HG02938 (cell line): ENCODE results near the gene COMT.
"Not testable (repeated sequence)": the region's sequence is repeated elsewhere in the genome, so short reads cannot be mapped to it uniquely, and the experiment has no call there.

Experiments used
- ATAC-seq: cut with Tn5 transposase; IDR thresholded peaks from one replicate; pipeline ENCODE4 v1.9.1; 2021; ENCODE audit warnings: mild to moderate bottlenecking, moderate library complexity; ENCODE audit not compliant: unreplicated experiment

Gene COMT

GRCh38 chr22:19941365-19942082 is at the start of gene COMT, which contains the start of gene TXNRD2:
Gene COMT, plus strand, starts transcription at chr22:19941772. Its CDS starts 20,755 bp downstream, at chr22:19962527.
Gene TXNRD2, minus strand, starts transcription at chr22:19941818. Its CDS starts 15 bp downstream, at chr22:19941803.
- no peak for ATAC-seq

- no peak for ATAC-seq
Observed at GRCh38 chr22:19892257-19892879, 49.2 kb upstream of the COMT start.

- ATAC-seq = no peak
Observed at GRCh38 chr22:19892925-19893324, 48.6 kb upstream of the COMT start.

- no peak for ATAC-seq
Observed at GRCh38 chr22:19893363-19893762, 48.2 kb upstream of the COMT start.

GRCh38 chr22:19895160-19895849 is 46.3 kb upstream of the COMT start:
- ATAC-seq = no peak

GRCh38 chr22:19896665-19897355 is 44.8 kb upstream of the COMT start:
- no peak for ATAC-seq

GRCh38 chr22:19897726-19898125 is 43.8 kb upstream of the COMT start:
- ATAC-seq = no peak

- ATAC-seq = no peak
Observed at GRCh38 chr22:19898145-19898544, 43.4 kb upstream of the COMT start.

- no peak for ATAC-seq
Observed at GRCh38 chr22:19898831-19899567, 42.6 kb upstream of the COMT start.

- no peak for ATAC-seq
Observed at GRCh38 chr22:19900707-19901436, 40.7 kb upstream of the COMT start.

GRCh38 chr22:19901577-19902244 is 39.9 kb upstream of the COMT start:
- ATAC-seq = no peak

- ATAC-seq = no peak
Observed at GRCh38 chr22:19902245-19902715, 39.3 kb upstream of the COMT start.

- no peak for ATAC-seq
Observed at GRCh38 chr22:19903031-19903430, 38.5 kb upstream of the COMT start.

GRCh38 chr22:19903513-19903912 is 38.1 kb upstream of the COMT start:
- ATAC-seq = no peak

GRCh38 chr22:19904174-19904856 is 37.3 kb upstream of the COMT start:
- ATAC-seq = no peak

- no peak for ATAC-seq
Observed at GRCh38 chr22:19904935-19905334, 36.6 kb upstream of the COMT start.

GRCh38 chr22:19905347-19906276 is 36.0 kb upstream of the COMT start:
- ATAC-seq = no peak

GRCh38 chr22:19906864-19907263 is 34.7 kb upstream of the COMT start:
- ATAC-seq = not testable (repeated sequence)
